HEK293 (cell line): ENCODE measurements around the gene PAX3.

ENCODE experiments used
- CTCF ChIA-PET: fragments of 350-600 bp; formaldehyde crosslinking; extraction: SDS; loops from one replicate; lab custom pipeline; 2021; ENCODE audit warnings: antibody characterized with exemption; lab: Yijun Ruan, JAX
- POLR2A ChIA-PET: fragments of 300-600 bp; formaldehyde crosslinking; extraction: SDS; loops from one replicate; lab custom pipeline; 2020; ENCODE audit warnings: antibody characterized with exemption, inconsistent platforms; lab: Yijun Ruan, JAX
- H3K27ac ChIP-seq: fragments of 200-500 bp; sonication (Bioruptor generic); 2 replicates; pipeline ENCODE4 v1.5.1; 2014; ENCODE audit warnings: low read depth, low read length, control low read depth, inconsistent platforms; ENCODE audit errors: extremely low read depth
- H3K36me3 ChIP-seq, 2 experiments: fragments of 200-500 bp in 1 of 2; sonication (Bioruptor generic) in 1 of 2; 1 replicate in 1 of 2; 2 replicates in 1 of 2; pipeline ENCODE4 v1.5.1; 2014 to 2017; ENCODE audit warnings: inconsistent platforms in 2 of 2, low read length in 2 of 2; ENCODE audit not compliant: control insufficient read depth in 2 of 2, insufficient read depth in 1 of 2
- H3K4me1 ChIP-seq: fragments of 200-500 bp; sonication (Bioruptor generic); 2 replicates; pipeline ENCODE4 v1.5.1; 2014; ENCODE audit warnings: mild to moderate bottlenecking, low read length, inconsistent platforms; ENCODE audit not compliant: control insufficient read depth, insufficient read depth
- H3K4me3 ChIP-seq: 2 replicates; pipeline ENCODE4 v1.5.1; 2011; ENCODE audit warnings: low read depth, mild to moderate bottlenecking, control low read depth, low read length, moderate library complexity
- H3K9me3 ChIP-seq: fragments of 200-500 bp; sonication (Bioruptor generic); 2 replicates; pipeline ENCODE4 v1.5.1; 2014; ENCODE audit warnings: low read depth, low read length, inconsistent platforms; ENCODE audit not compliant: control insufficient read depth, insufficient read depth
- BCL6B ChIP-seq: fragments of 450-650 bp; formaldehyde crosslinking; IDR thresholded peaks from 2 replicates; pipeline ENCODE4 v1.5.1; 2017; ENCODE audit warnings: missing biosample characterization, missing genetic modification characterization
- GLIS2 ChIP-seq: fragments of 450-650 bp; formaldehyde crosslinking; IDR thresholded peaks from 2 replicates; pipeline ENCODE4 v1.5.1; 2016; ENCODE audit warnings: missing biosample characterization, missing genetic modification characterization
- HOXC10 ChIP-seq: sonication (generic); formaldehyde crosslinking; IDR thresholded peaks from 2 replicates; pipeline ENCODE4 v1.8.1; 2023; ENCODE audit warnings: mild to moderate bottlenecking, missing genetic modification reagents
- OSR2 ChIP-seq: fragments of 450-650 bp; formaldehyde crosslinking; IDR thresholded peaks from 2 replicates; pipeline ENCODE4 v1.5.1; 2016; ENCODE audit warnings: missing biosample characterization, missing genetic modification characterization
- TCF7L2 ChIP-seq: IDR thresholded peaks from 2 replicates; pipeline ENCODE4 v1.6.1; 2011; ENCODE audit warnings: low read depth, mild to moderate bottlenecking, inconsistent platforms, low read length, moderate library complexity, borderline replicate concordance
- TRIM28 ChIP-seq: IDR thresholded peaks from 2 replicates; pipeline ENCODE4 v1.6.1; 2011; ENCODE audit warnings: low read length, control low read depth, borderline replicate concordance
- ZBTB1 ChIP-seq: fragments of 450-650 bp; formaldehyde crosslinking; IDR thresholded peaks from 2 replicates; pipeline ENCODE4 v1.5.1; 2016; ENCODE audit warnings: missing biosample characterization, missing genetic modification characterization
- ZBTB48 ChIP-seq: fragments of 450-650 bp; formaldehyde crosslinking; IDR thresholded peaks from 2 replicates; pipeline ENCODE4 v1.5.1; 2016; ENCODE audit warnings: missing biosample characterization, missing genetic modification characterization
- ZIC2 ChIP-seq: fragments of 450-650 bp; formaldehyde crosslinking; IDR thresholded peaks from 2 replicates; pipeline ENCODE4 v1.5.1; 2016; ENCODE audit warnings: missing biosample characterization, missing genetic modification characterization
- ZNF140 ChIP-seq: fragments of 450-650 bp; formaldehyde crosslinking; IDR thresholded peaks from 2 replicates; pipeline ENCODE4 v1.5.1; 2016; ENCODE audit warnings: missing biosample characterization, missing genetic modification characterization
- ZNF664 ChIP-seq: fragments of 450-650 bp; formaldehyde crosslinking; IDR thresholded peaks from 2 replicates; pipeline ENCODE4 v1.5.1; 2016; ENCODE audit warnings: missing biosample characterization, missing genetic modification characterization
- ZNF707 ChIP-seq: fragments of 450-650 bp; formaldehyde crosslinking; IDR thresholded peaks from 2 replicates; pipeline ENCODE4 v1.5.1; 2016; ENCODE audit warnings: missing biosample characterization, missing genetic modification characterization
- TF ChIP-seq, protein P1 (sequence below): fragments of 450-650 bp; formaldehyde crosslinking; IDR thresholded peaks from 2 replicates; pipeline ENCODE4 v1.5.1; 2016; ENCODE audit warnings: missing biosample characterization, missing genetic modification characterization
- TF ChIP-seq, protein P2 (sequence below): fragments of 450-650 bp; formaldehyde crosslinking; IDR thresholded peaks from 2 replicates; pipeline ENCODE4 v1.5.1; 2016; ENCODE audit warnings: missing biosample characterization, missing genetic modification characterization
- TF ChIP-seq, protein P3 (sequence below): fragments of 450-650 bp; formaldehyde crosslinking; IDR thresholded peaks from 2 replicates; pipeline ENCODE4 v1.5.1; 2017; ENCODE audit warnings: missing biosample characterization, missing genetic modification characterization

PAX3 gene

DNA sequence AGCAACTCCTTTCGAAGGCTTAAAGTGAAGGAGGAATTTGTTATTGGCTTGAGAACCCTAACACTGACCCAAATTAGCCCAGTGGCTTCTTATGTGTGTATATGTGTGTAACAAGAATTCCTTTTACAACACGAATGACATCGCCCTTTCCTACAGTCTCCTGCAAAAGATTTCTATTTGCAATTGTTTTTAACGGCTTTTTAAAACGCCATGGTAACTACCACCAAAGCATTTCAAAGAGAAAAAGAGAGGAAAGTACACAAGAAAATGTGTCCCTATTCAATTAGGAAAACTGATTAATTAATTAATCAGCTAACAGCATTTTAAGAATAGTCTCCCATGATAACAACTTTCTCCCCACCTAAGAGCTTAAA, 58.1 kb downstream of the PAX3 start (continued):
- TF ChIP-seq ZBTB48 (tag by site-specific recombination) = no peak

DNA sequence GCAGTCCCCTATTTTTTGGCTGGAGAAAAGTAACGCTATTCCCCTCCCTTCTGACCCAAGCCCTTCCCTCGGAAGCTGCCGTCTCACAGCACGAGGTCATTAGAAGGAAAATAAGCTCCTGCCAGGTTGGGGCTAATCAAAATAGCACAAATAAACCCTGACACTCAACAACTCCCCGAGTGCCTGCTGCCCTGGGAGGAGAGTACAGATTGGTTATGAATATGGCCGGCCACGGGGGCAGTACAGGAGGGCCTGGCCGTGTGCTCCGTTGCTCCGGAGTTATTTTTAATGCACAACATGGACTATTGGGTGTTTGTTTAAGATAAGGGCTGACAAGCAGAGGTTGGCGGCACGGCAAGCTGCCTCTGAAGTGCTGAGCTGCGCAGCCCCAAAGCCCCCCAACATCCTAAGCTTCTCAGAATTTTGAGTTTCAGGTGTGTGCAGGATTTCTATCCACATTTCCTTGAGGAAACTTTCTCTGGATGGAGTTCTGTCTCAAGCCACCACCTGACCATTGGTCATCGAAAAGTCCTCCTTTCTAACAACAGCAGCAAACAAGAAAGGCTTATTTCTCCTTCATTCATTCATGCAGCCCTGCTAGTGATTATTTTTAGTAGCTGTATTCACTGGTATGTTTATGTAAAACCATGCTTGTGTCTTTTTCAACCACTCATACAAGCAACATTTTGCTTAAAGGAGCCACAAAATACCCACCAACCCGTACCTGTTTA, 58.7 kb downstream of the PAX3 start:
- Histone ChIP-seq H3K4me1 (peaks cover 26% of the 10 kb centered on the region), H3K4me3 (no peak overlapping the region), H3K36me3 (peaks cover 0 to 3% of the 10 kb centered on the region in 2 experiments; a peak in 1 of 3 replicates), H3K27ac (peak overlapping the region; percentile 34; the same call in 1 of the 2 replicates), H3K9me3 (no peaks in the 10 kb centered on the region)
- POLR2A ChIA-PET = no interaction called here
- TF ChIP-seq, protein P1, sequence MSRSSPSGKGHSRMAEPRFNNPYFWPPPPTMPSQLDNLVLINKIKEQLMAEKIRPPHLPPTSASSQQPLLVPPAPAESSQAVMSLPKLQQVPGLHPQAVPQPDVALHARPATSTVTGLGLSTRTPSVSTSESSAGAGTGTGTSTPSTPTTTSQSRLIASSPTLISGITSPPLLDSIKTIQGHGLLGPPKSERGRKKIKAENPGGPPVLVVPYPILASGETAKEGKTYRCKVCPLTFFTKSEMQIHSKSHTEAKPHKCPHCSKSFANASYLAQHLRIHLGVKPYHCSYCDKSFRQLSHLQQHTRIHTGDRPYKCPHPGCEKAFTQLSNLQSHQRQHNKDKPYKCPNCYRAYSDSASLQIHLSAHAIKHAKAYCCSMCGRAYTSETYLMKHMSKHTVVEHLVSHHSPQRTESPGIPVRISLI (tag by site-specific recombination) = no peak
- TF ChIP-seq TCF7L2 (peak; percentile 77; the same call in 1 of the 2 replicates), OSR2 (tag by site-specific recombination) (peak; percentile 64), ZNF140 (tag by site-specific recombination) (0 out of 2 replicates have a peak, but pooled peaks have one; percentile 18), ZBTB1 (no peak), GLIS2 (tag by site-specific recombination) (no peak), TRIM28 (peak; percentile 79), ZIC2 (tag by site-specific recombination) (peak; percentile 85)
- TF ChIP-seq, protein P2, sequence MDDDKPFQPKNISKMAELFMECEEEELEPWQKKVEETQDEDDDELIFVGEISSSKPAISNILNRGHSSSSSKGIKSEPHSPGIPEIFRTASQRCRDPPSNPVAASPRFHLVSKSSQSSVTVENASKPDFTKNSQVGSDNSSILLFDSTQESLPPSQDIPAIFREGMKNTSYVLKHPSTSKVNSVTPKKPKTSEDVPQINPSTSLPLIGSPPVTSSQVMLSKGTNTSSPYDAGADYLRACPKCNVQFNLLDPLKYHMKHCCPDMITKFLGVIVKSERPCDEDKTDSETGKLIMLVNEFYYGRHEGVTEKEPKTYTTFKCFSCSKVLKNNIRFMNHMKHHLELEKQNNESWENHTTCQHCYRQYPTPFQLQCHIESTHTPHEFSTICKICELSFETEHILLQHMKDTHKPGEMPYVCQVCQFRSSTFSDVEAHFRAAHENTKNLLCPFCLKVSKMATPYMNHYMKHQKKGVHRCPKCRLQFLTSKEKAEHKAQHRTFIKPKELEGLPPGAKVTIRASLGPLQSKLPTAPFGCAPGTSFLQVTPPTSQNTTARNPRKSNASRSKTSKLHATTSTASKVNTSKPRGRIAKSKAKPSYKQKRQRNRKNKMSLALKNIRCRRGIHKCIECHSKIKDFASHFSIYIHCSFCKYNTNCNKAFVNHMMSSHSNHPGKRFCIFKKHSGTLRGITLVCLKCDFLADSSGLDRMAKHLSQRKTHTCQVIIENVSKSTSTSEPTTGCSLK (tag by site-specific recombination) = no peak
- CTCF ChIA-PET = no interaction called here

GRCh38 chr2:222239091-222239490, 59.7 kb downstream of the PAX3 start:
- POLR2A ChIA-PET = no interaction called here
- peaks cover 0 to 3% of the 10 kb centered on the region in 2 experiments; a peak in 1 of 3 replicates for H3K36me3 ChIP-seq
- no peak overlapping the region for H3K4me3 ChIP-seq
- H3K27ac ChIP-seq = no peak overlapping the region
- H3K4me1 ChIP-seq = peaks cover 26% of the 10 kb centered on the region
- TF ChIP-seq, protein P3, sequence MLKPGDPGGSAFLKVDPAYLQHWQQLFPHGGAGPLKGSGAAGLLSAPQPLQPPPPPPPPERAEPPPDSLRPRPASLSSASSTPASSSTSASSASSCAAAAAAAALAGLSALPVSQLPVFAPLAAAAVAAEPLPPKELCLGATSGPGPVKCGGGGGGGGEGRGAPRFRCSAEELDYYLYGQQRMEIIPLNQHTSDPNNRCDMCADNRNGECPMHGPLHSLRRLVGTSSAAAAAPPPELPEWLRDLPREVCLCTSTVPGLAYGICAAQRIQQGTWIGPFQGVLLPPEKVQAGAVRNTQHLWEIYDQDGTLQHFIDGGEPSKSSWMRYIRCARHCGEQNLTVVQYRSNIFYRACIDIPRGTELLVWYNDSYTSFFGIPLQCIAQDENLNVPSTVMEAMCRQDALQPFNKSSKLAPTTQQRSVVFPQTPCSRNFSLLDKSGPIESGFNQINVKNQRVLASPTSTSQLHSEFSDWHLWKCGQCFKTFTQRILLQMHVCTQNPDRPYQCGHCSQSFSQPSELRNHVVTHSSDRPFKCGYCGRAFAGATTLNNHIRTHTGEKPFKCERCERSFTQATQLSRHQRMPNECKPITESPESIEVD (tag by site-specific recombination) = no peak
- TF ChIP-seq ZNF664 (tag by site-specific recombination) (no peak), HOXC10 (CRISPR knock-in tag) (no peak), ZNF707 (tag by site-specific recombination) (no peak), BCL6B (no peak)
- no peaks in the 10 kb centered on the region for H3K9me3 ChIP-seq
- CTCF ChIA-PET = no interaction called here
